HS-5 (cell line): ENCODE results near the gene DMRT3.
A peak's percentile ranks its signal among the peaks of the same experiment; 100 is the strongest.

ENCODE experiments used
- DNase-seq: peaks from one replicate; pipeline ENCODE4 v3.0.0-alpha.2; 2012; ENCODE audit warnings: low read depth

The DMRT3 gene

GRCh38 chr9:976258-976942, at the start of gene DMRT3:
Gene DMRT3 (plus strand): TSS chr9:976655. CDS start chr9:977002, 347 bp downstream.
- no peak for DNase-seq

- no peak for DNase-seq
Observed at GRCh38 chr9:926976-927375, 49.5 kb upstream of the DMRT3 start.

GRCh38 chr9:928363-929042, 48.0 kb upstream of the DMRT3 start:
- DNase-seq, result no peak

GRCh38 chr9:929719-930118, 46.7 kb upstream of the DMRT3 start:
- no peak for DNase-seq

- no peak for DNase-seq
Observed at GRCh38 chr9:933356-933755, 43.1 kb upstream of the DMRT3 start.

GRCh38 chr9:935348-935965, 41.0 kb upstream of the DMRT3 start:
- no peak for DNase-seq

GRCh38 chr9:942805-943580, 33.5 kb upstream of the DMRT3 start:
- DNase-seq, result no peak

GRCh38 chr9:947985-948384, 28.5 kb upstream of the DMRT3 start:
- DNase-seq, result no peak

GRCh38 chr9:948497-948896, 28.0 kb upstream of the DMRT3 start:
- DNase-seq, result no peak

- DNase-seq, result no peak
Observed at GRCh38 chr9:950139-950538, 26.3 kb upstream of the DMRT3 start.

GRCh38 chr9:952546-952945, 23.9 kb upstream of the DMRT3 start:
- DNase-seq, result no peak

GRCh38 chr9:959105-959504, 17.4 kb upstream of the DMRT3 start:
- DNase-seq, result no peak

GRCh38 chr9:959914-960313, 16.5 kb upstream of the DMRT3 start:
- no peak for DNase-seq

GRCh38 chr9:962023-962422, 14.4 kb upstream of the DMRT3 start:
- peak; percentile 24 for DNase-seq

GRCh38 chr9:965497-965896, 11.0 kb upstream of the DMRT3 start:
- no peak for DNase-seq

GRCh38 chr9:966870-967269, 9.6 kb upstream of the DMRT3 start:
- no peak for DNase-seq

- no peak for DNase-seq
Observed at GRCh38 chr9:967436-967835, 9.0 kb upstream of the DMRT3 start.

- no peak for DNase-seq
Observed at GRCh38 chr9:967903-968641, 8.4 kb upstream of the DMRT3 start.

GRCh38 chr9:969310-970150, 6.9 kb upstream of the DMRT3 start:
- no peak for DNase-seq

GRCh38 chr9:970151-970996, 6.1 kb upstream of the DMRT3 start:
- DNase-seq, result no peak
